Uterus (tissue), 4 donors: Measurements from ENCODE around the gene SPON1. TPM values are rescaled to one million over a fixed set of nuclear protein-coding genes. Genes with fewer than 3 reads are reported as not detected.

Experiments
- DNase-seq, 2 donors: peaks; one replicate each; pipeline ENCODE4 v3.0.0-alpha.2; 2019 to 2020
- H3K27ac ChIP-seq, 2 donors: fragments of 200-600 bp; sonication (generic); 1 replicate in 1 of 2; 2 replicates in 1 of 2; pipeline ENCODE4 v1.5.1; 2016 to 2018
- H3K27me3 ChIP-seq, 2 donors: fragments of 200-600 bp; sonication (generic); one replicate each; pipeline ENCODE4 v1.5.1; 2018 to 2019; ENCODE audit warnings: control low read depth in 1 of 2
- H3K36me3 ChIP-seq, 2 donors: fragments of 200-600 bp; sonication (generic); one replicate each; pipeline ENCODE4 v1.5.1; 2019; ENCODE audit warnings: control low read depth in 1 of 2
- H3K4me1 ChIP-seq, 2 donors: fragments of 200-600 bp; sonication (generic); one replicate each; pipeline ENCODE4 v1.5.1; 2018 to 2019; ENCODE audit warnings: control low read depth in 1 of 2
- H3K4me3 ChIP-seq, 2 donors: fragments of 200-600 bp; sonication (generic); 1 replicate in 1 of 2; 2 replicates in 1 of 2; pipeline ENCODE4 v1.5.1; 2018 to 2019; ENCODE audit warnings: mild to moderate bottlenecking in 1 of 2
- H3K9me3 ChIP-seq, 2 donors: fragments of 200-600 bp; sonication (generic); one replicate each; pipeline ENCODE4 v1.5.1; 2019; ENCODE audit warnings: control low read depth in 1 of 2
- POLR2A ChIP-seq, 2 donors: fragments of 450-650 bp; IDR thresholded peaks; one replicate each; pipeline ENCODE4 v1.6.1; 2016; ENCODE audit warnings: antibody characterized with exemption in 2 of 2, mild to moderate bottlenecking in 1 of 2, moderate library complexity in 1 of 2
- intact Hi-C: fragments of 100-400 bp; cut with DNase I; formaldehyde crosslinking; loops from one replicate; pipeline ENCODE4 v1.15.1; 2023; ENCODE audit warnings: low total_unique reads
- total RNA-seq, 4 donors: library from RNA; depleted of rRNA in 3 of 4; stranded (reverse); fragments of >200 nt in 3 of 4; gene quantifications; one replicate each; pipeline versions ENCODE4 v1.1.0 to v1.2.4, GENCODE V29; 2014 to 2023
- TF ChIP-seq, protein P1 (sequence below), 4 experiments: fragments of 200-600 bp in 2 of 4; fragments of 450-650 bp in 2 of 4; sonication (generic) in 2 of 4; IDR thresholded peaks; one replicate each; pipeline ENCODE4 v1.5.1; 2016 to 2019; ENCODE audit warnings: antibody characterized with exemption in 4 of 4, mild to moderate bottlenecking in 2 of 4, moderate library complexity in 1 of 4
- donor health status: DM: yes; HTN: yes; CAD: no.

The SPON1 gene
- total RNA-seq, 4 donors from 2014 or later: 18.8 to 139 (median 28.8) TPM

DNA sequence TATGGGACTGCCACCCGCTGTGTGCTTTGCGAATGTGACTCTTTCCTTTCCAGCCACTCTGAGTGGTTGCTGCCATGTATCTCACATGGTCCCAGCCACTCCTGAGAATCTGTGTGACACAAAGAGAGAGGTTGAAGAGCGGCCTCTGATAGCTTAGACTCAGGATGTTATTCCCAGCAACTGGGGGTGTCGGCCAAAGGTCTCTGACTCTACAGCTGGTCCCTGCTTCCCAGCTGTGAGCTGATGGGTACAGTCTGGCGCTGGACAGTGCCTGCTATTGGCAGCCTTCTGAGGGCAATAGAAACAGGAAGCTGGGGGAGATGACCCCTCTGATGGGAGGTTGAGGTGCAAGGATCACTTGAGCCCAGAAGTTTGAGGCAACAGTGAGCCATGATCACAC is 291.3 kb downstream of the SPON1 start:
- TF ChIP-seq POLR2A (IDR thresholded peaks at IDR 0.05): no peak
- TF ChIP-seq, protein P1, sequence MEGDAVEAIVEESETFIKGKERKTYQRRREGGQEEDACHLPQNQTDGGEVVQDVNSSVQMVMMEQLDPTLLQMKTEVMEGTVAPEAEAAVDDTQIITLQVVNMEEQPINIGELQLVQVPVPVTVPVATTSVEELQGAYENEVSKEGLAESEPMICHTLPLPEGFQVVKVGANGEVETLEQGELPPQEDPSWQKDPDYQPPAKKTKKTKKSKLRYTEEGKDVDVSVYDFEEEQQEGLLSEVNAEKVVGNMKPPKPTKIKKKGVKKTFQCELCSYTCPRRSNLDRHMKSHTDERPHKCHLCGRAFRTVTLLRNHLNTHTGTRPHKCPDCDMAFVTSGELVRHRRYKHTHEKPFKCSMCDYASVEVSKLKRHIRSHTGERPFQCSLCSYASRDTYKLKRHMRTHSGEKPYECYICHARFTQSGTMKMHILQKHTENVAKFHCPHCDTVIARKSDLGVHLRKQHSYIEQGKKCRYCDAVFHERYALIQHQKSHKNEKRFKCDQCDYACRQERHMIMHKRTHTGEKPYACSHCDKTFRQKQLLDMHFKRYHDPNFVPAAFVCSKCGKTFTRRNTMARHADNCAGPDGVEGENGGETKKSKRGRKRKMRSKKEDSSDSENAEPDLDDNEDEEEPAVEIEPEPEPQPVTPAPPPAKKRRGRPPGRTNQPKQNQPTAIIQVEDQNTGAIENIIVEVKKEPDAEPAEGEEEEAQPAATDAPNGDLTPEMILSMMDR (IDR thresholded peaks at IDR 0.05): no peak
- Histone ChIP-seq H3K27me3 (no peaks in the 10 kb centered on the region), H3K9me3 (no peaks in the 10 kb centered on the region), H3K36me3 (no peaks in the 10 kb centered on the region), H3K4me1 (no peaks in the 10 kb centered on the region), H3K27ac (no peak overlapping the region), H3K4me3 (no peak overlapping the region)
- intact Hi-C loops: no loop called here
- no peak for DNase-seq

DNA sequence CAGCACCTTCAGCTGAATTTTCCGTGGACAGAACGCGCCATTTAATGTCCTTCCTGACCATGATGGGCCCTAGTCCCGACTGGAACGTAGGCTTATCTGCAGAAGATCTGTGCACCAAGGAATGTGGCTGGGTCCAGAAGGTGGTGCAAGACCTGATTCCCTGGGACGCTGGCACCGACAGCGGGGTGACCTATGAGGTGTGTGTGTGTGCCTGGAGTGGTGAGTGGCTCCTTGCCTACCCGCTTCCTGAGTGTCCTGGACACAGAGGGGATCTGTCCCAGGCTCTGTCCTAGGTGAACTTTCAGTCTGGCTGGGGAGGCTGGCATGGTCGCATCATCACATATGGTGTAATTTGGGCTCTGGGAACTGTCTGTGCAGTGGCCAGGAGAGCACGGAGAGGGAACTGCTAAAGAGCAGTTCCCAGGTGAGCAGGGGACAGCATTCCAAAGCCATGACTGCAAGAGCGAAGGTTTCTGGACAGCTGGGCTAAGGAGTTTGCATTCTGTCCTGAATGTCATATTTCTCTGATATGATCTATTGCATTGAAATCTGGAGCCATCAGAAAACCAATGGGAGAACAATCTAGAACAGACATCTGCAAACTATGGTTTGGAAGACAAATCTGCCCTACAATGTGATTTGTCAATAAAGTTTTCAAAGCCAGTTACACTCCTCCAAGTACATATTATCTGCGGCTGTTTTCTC is 292.2 kb downstream of the SPON1 start:
- intact Hi-C loops: no loop called here
- no peak for TF ChIP-seq POLR2A (IDR thresholded peaks at IDR 0.05)
- TF ChIP-seq, protein P1 (IDR thresholded peaks at IDR 0.05): no peak
- Histone ChIP-seq H3K27me3 (no peaks in the 10 kb centered on the region), H3K4me3 (no peak overlapping the region), H3K9me3 (no peaks in the 10 kb centered on the region), H3K4me1 (no peaks in the 10 kb centered on the region), H3K27ac (no peak overlapping the region), H3K36me3 (no peaks in the 10 kb centered on the region)
- DNase-seq: no peak

DNA sequence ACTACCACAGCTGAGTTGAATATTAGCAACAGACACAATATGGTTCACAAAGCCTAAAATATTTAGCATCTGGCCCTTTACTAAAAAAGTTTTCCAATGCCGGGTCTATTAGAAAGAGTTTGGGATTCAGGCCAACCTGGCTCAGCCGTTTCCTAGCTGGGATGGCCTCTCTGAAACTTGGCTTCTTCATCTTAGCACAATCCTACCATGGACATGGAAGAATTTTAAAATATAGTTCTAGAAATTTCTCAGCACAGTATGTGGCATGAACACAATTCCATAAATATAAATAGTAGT is 292.7 kb downstream of the SPON1 start:
- TF ChIP-seq, protein P1 (IDR thresholded peaks at IDR 0.05): no peak
- no peak for TF ChIP-seq POLR2A (IDR thresholded peaks at IDR 0.05)
- H3K9me3 ChIP-seq: no peaks in the 10 kb centered on the region
- H3K36me3 ChIP-seq: no peaks in the 10 kb centered on the region
- intact Hi-C loops: no loop called here
- no peak overlapping the region for H3K4me3 ChIP-seq
- no peaks in the 10 kb centered on the region for H3K4me1 ChIP-seq
- H3K27ac ChIP-seq: no peak overlapping the region
- no peak for DNase-seq
- H3K27me3 ChIP-seq: no peaks in the 10 kb centered on the region

DNA sequence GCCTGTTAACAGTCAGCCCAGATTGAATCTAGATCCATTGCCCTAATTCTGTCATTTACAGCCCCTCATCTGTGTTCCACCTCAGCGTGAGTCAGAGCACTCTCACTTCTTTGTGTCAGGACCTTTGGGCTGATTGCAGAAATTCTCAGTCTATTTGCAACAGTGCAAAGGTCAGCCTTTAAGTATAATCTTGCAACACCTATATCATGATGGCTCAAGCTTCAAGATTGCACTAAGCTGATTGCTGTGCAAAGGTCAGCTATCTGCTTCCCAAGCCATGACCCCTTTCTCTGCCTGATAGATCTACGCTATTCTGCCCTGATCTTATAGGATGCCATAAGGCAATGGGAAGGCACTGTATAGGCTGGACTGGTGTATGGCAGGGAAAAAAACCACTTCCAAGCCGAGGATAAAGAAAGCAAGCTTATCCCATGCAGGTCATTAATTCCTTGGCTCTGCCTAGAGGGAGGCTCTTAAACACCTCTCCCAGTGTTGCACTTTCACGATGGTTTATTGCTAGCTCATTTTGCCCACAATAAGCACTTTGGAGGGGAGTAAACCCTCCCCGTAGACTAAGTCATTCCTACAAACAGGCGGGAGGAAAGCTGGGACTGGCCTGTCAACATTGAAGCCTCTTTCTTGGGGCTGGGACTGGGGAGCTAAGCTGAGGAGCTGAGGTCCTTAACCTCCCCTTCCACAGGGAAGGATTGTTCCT is 295.9 kb downstream of the SPON1 start:
- intact Hi-C loops: no loop called here
- no peaks in the 10 kb centered on the region for H3K4me1 ChIP-seq
- no peaks in the 10 kb centered on the region for H3K9me3 ChIP-seq
- no peak for DNase-seq
- H3K27ac ChIP-seq: no peak overlapping the region
- TF ChIP-seq, protein P1 (IDR thresholded peaks at IDR 0.05): no peak
- no peak for TF ChIP-seq POLR2A (IDR thresholded peaks at IDR 0.05)
- H3K36me3 ChIP-seq: no peaks in the 10 kb centered on the region
- H3K27me3 ChIP-seq: no peaks in the 10 kb centered on the region
- no peak overlapping the region for H3K4me3 ChIP-seq

DNA sequence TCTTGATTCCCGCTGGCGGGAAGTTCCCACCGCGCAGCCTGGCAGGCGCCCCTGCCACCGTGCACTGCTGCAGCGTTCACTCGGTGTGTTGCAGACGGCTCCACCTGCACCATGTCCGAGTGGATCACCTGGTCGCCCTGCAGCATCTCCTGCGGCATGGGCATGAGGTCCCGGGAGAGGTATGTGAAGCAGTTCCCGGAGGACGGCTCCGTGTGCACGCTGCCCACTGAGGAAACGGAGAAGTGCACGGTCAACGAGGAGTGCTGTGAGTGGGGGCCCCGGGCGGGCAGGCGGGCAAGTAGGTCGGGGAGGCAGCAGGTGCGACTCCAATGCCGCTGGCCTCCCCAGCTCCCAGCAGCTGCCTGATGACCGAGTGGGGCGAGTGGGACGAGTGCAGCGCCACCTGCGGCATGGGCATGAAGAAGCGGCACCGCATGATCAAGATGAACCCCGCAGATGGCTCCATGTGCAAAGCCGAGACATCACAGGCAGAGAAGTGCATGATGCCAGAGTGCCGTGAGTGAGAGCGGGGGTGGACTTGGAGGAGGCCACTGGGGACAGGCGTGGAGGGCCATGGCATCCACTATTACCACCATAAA is 296.8 kb downstream of the SPON1 start:
- intact Hi-C loops: no loop called here
- Histone ChIP-seq H3K9me3 (no peaks in the 10 kb centered on the region), H3K4me1 (no peaks in the 10 kb centered on the region), H3K36me3 (no peaks in the 10 kb centered on the region), H3K27ac (no peak overlapping the region), H3K4me3 (no peak overlapping the region), H3K27me3 (no peaks in the 10 kb centered on the region)
- DNase-seq: no peak
- TF ChIP-seq, protein P1 (IDR thresholded peaks at IDR 0.05): no peak
